ENCODE measurements around the gene TMEM30B. TPM values are rescaled to one million over a fixed set of nuclear protein-coding genes. Genes with fewer than 3 reads are reported as not detected.

The TMEM30B gene
- total and polyA plus RNA-seq, 2 of the 13 experiments (the other 11 are each of a cell fraction or from before 2014, with no cell fraction given): not detected

DNA sequence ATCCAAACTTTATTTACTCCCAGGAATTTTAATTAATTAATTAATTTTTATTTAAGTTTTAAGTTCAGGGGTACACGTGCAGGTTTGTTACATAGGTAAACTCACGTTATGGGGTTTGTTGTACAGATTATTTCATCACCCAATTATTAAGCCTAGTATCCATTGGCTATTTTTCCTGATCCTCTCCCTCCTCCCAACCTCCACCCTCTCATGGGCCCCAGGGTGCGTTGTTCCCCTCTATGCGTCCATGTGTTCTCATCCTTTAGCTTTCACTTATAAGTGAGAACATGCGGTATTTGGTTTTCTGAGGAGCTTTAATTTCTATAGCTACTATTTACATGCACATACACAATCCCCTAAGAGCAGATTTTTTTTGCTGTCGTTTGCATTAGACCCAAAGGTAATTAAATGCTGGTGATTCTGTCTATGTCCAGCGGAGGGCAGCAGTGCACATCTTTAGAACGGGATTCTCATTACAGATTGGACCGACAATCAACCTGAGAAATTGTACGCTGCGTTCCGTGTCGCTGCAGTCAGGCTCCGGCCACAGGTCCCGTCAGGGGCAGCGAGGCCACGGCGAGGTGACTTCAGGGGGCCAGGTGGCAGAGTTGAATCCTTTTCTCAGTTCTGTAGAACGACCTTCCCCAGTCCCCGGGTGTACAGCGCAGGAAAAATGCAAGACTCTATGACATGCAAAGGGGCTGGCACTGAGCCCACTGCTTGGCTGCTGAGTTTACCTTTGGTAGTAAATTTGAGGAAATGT is 11.6 kb downstream of the TMEM30B start:
- Histone ChIP-seq H2AFZ (ENCODE audit: low read length) (peak overlapping the region; percentile 69), H3K4me2 (ENCODE audit: low read depth, low read length) (peak overlapping the region; percentile 95), H3K27ac (ENCODE audit: extremely low read length, insufficient read depth, low read length) (no peak overlapping the region), H3K9ac (ENCODE audit: insufficient read depth, low read depth, low read length) (0 out of 2 replicates have a peak overlapping the region, but pooled peaks have one; percentile 20), H3K27me3 (ENCODE audit: control insufficient read depth in 1 of 2, insufficient read depth in 2 of 2, low read length in 2 of 2) (no peaks in the 10 kb centered on the region; a peak in 1 of 5 replicates), H3K79me2 (ENCODE audit: insufficient read depth, low read length) (no peaks in the 10 kb centered on the region), H3K4me3 (replicated peaks in 1 of 3; ENCODE audit: insufficient read depth in 1 of 3, low read depth in 2 of 3, low read length in 3 of 3) (peak overlapping the region in 2 of 3 experiments; percentile 7 to 67; a peak in 4 of 6 replicates), H3K4me1 (ENCODE audit: insufficient read depth, low read length) (peaks cover 14% of the 10 kb centered on the region; the same call in 1 of the 2 replicates), H3K9me3 (ENCODE audit: low read length) (no peaks in the 10 kb centered on the region), H3K36me3 (replicated peaks in 1 of 2; ENCODE audit: control insufficient read depth in 1 of 2, insufficient read depth in 2 of 2, low read length in 2 of 2) (no peaks in the 10 kb centered on the region), H4K20me1 (ENCODE audit: insufficient read depth, low read length) (no peaks in the 10 kb centered on the region)
- DNase-seq (ENCODE audit: low spot score) (peak; percentile 75), FAIRE-seq (peak; percentile 92), ATAC-seq (peak; percentile 89)
- ChIA-PET POLR2A (no interaction called here), CTCF (ENCODE audit: low intra/inter-chr PET ratio, low total read pairs) (interaction anchor here (1.6 to 2.9 kb wide), 2 partner anchors 16 to 568 kb away, joined by 6 to 26 read pairs; no protein-coding TSS in a partner anchor)
- BruUV-seq (replicated peaks): no TSS peak
- in situ Hi-C loops (cut with HindIII; ENCODE audit: extremely low pct_ligation_motif_present, low pct_unique_long_range_greater_than_20kb) (no loop called here), intact Hi-C loops (cut with micrococcal nuclease; ENCODE audit: unreplicated experiment) (loop anchor here (1.0 kb wide), 2 partner anchors 17 to 568 kb away; no protein-coding TSS in a partner anchor)
- 5% methylated on average over 17 of the region's 21 CpGs for WGBS (ENCODE audit: low lambda C conversion rate)
- TF ChIP-seq, protein P1, sequence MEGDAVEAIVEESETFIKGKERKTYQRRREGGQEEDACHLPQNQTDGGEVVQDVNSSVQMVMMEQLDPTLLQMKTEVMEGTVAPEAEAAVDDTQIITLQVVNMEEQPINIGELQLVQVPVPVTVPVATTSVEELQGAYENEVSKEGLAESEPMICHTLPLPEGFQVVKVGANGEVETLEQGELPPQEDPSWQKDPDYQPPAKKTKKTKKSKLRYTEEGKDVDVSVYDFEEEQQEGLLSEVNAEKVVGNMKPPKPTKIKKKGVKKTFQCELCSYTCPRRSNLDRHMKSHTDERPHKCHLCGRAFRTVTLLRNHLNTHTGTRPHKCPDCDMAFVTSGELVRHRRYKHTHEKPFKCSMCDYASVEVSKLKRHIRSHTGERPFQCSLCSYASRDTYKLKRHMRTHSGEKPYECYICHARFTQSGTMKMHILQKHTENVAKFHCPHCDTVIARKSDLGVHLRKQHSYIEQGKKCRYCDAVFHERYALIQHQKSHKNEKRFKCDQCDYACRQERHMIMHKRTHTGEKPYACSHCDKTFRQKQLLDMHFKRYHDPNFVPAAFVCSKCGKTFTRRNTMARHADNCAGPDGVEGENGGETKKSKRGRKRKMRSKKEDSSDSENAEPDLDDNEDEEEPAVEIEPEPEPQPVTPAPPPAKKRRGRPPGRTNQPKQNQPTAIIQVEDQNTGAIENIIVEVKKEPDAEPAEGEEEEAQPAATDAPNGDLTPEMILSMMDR (CRISPR knock-in tag; IDR thresholded peaks at IDR 0.05): peak; percentile 88
- TF ChIP-seq, protein P2, sequence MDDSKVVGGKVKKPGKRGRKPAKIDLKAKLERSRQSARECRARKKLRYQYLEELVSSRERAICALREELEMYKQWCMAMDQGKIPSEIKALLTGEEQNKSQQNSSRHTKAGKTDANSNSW (CRISPR knock-in tag; IDR thresholded peaks at IDR 0.05; ENCODE audit: borderline replicate concordance): no peak
- no peak for TF ChIP-seq RORA (CRISPR knock-in tag; IDR thresholded peaks at IDR 0.05)
- no peak for TF ChIP-seq TEAD2 (CRISPR knock-in tag; IDR thresholded peaks at IDR 0.05)
- no peak for TF ChIP-seq TARDBP (CRISPR knock-in tag; IDR thresholded peaks at IDR 0.05)
- peak; percentile 69 for TF ChIP-seq SMC3 (IDR thresholded peaks at IDR 0.05; ENCODE audit: low read length)
- peak; percentile 28; the same call in 1 of the 2 replicates for TF ChIP-seq POGZ (CRISPR knock-in tag; IDR thresholded peaks at IDR 0.05)
- no peak for TF ChIP-seq THAP11 (CRISPR knock-in tag; IDR thresholded peaks at IDR 0.05)
- no peak for TF ChIP-seq ZNF777 (CRISPR knock-in tag; IDR thresholded peaks at IDR 0.05)
- TF ChIP-seq ZNF17 (CRISPR knock-in tag; IDR thresholded peaks at IDR 0.05): no peak
- 0 out of 2 replicates have a peak, but pooled peaks have one; percentile 44 for TF ChIP-seq ZNF33B (CRISPR knock-in tag; IDR thresholded peaks at IDR 0.05)
- 0 out of 4 replicates have a peak, but pooled peaks of 1 of the 2 experiments have one; percentile 5 for TF ChIP-seq EP300 (IDR thresholded peaks at IDR 0.05; ENCODE audit: low read depth in 2 of 2, low read length in 2 of 2)
- no peak for TF ChIP-seq EP300 (CRISPR knock-in tag; IDR thresholded peaks at IDR 0.05; ENCODE audit: borderline replicate concordance)
- 0 out of 2 replicates have a peak, but pooled peaks have one; percentile 32 for TF ChIP-seq GATAD2A (CRISPR knock-in tag; IDR thresholded peaks at IDR 0.05)
- TF ChIP-seq, protein P3, sequence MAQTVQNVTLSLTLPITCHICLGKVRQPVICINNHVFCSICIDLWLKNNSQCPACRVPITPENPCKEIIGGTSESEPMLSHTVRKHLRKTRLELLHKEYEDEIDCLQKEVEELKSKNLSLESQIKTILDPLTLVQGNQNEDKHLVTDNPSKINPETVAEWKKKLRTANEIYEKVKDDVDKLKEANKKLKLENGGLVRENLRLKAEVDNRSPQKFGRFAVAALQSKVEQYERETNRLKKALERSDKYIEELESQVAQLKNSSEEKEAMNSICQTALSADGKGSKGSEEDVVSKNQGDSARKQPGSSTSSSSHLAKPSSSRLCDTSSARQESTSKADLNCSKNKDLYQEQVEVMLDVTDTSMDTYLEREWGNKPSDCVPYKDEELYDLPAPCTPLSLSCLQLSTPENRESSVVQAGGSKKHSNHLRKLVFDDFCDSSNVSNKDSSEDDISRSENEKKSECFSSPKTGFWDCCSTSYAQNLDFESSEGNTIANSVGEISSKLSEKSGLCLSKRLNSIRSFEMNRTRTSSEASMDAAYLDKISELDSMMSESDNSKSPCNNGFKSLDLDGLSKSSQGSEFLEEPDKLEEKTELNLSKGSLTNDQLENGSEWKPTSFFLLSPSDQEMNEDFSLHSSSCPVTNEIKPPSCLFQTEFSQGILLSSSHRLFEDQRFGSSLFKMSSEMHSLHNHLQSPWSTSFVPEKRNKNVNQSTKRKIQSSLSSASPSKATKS (CRISPR knock-in tag; IDR thresholded peaks at IDR 0.05): no peak
- TF ChIP-seq, protein P4, sequence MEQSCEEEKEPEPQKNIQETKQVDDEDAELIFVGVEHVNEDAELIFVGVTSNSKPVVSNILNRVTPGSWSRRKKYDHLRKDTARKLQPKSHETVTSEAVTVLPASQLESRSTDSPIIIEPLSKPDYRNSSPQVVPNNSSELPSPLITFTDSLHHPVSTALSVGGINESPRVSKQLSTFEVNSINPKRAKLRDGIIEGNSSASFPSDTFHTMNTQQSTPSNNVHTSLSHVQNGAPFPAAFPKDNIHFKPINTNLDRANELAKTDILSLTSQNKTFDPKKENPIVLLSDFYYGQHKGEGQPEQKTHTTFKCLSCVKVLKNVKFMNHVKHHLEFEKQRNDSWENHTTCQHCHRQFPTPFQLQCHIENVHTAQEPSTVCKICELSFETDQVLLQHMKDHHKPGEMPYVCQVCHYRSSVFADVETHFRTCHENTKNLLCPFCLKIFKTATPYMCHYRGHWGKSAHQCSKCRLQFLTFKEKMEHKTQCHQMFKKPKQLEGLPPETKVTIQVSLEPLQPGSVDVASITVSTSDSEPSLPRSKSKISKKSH (CRISPR knock-in tag; IDR thresholded peaks at IDR 0.05; ENCODE audit: borderline replicate concordance): no peak
- TF ChIP-seq ZNF317 (CRISPR knock-in tag; IDR thresholded peaks at IDR 0.05): peak; percentile 47; the same call in 1 of the 2 replicates

All from HepG2 (cell line).